ENCODE data around the gene DYRK1A.

GRCh38 chr21:37324558-37324957 is 42.0 kb upstream of the DYRK1A start:
- no peak for TF ChIP-seq ZIC2 (tag by site-specific recombination; IDR thresholded peaks at IDR 0.05)
- TF ChIP-seq ZNF404 (tag by site-specific recombination; IDR thresholded peaks at IDR 0.05): no peak
- TF ChIP-seq, protein P1, sequence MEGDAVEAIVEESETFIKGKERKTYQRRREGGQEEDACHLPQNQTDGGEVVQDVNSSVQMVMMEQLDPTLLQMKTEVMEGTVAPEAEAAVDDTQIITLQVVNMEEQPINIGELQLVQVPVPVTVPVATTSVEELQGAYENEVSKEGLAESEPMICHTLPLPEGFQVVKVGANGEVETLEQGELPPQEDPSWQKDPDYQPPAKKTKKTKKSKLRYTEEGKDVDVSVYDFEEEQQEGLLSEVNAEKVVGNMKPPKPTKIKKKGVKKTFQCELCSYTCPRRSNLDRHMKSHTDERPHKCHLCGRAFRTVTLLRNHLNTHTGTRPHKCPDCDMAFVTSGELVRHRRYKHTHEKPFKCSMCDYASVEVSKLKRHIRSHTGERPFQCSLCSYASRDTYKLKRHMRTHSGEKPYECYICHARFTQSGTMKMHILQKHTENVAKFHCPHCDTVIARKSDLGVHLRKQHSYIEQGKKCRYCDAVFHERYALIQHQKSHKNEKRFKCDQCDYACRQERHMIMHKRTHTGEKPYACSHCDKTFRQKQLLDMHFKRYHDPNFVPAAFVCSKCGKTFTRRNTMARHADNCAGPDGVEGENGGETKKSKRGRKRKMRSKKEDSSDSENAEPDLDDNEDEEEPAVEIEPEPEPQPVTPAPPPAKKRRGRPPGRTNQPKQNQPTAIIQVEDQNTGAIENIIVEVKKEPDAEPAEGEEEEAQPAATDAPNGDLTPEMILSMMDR (tag by site-specific recombination; IDR thresholded peaks at IDR 0.05): no peak
- no peak for TF ChIP-seq ZNF548 (tag by site-specific recombination; IDR thresholded peaks at IDR 0.05)
- no peak for TF ChIP-seq ZNF24 (tag by site-specific recombination; IDR thresholded peaks at IDR 0.05)
- no peak for TF ChIP-seq ZNF121 (tag by site-specific recombination; IDR thresholded peaks at IDR 0.05)
- no peak for TF ChIP-seq BCL6B (tag by site-specific recombination; IDR thresholded peaks at IDR 0.05)
- TF ChIP-seq ZBTB49 (tag by site-specific recombination; IDR thresholded peaks at IDR 0.05; ENCODE audit: low read depth): no peak
- TF ChIP-seq, protein P2, sequence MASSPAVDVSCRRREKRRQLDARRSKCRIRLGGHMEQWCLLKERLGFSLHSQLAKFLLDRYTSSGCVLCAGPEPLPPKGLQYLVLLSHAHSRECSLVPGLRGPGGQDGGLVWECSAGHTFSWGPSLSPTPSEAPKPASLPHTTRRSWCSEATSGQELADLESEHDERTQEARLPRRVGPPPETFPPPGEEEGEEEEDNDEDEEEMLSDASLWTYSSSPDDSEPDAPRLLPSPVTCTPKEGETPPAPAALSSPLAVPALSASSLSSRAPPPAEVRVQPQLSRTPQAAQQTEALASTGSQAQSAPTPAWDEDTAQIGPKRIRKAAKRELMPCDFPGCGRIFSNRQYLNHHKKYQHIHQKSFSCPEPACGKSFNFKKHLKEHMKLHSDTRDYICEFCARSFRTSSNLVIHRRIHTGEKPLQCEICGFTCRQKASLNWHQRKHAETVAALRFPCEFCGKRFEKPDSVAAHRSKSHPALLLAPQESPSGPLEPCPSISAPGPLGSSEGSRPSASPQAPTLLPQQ (tag by site-specific recombination; IDR thresholded peaks at IDR 0.05): no peak
- no peak for TF ChIP-seq ZNF324 (tag by site-specific recombination; IDR thresholded peaks at IDR 0.05)
- TF ChIP-seq ZNF747 (tag by site-specific recombination; IDR thresholded peaks at IDR 0.05): no peak
- TF ChIP-seq, protein P3, sequence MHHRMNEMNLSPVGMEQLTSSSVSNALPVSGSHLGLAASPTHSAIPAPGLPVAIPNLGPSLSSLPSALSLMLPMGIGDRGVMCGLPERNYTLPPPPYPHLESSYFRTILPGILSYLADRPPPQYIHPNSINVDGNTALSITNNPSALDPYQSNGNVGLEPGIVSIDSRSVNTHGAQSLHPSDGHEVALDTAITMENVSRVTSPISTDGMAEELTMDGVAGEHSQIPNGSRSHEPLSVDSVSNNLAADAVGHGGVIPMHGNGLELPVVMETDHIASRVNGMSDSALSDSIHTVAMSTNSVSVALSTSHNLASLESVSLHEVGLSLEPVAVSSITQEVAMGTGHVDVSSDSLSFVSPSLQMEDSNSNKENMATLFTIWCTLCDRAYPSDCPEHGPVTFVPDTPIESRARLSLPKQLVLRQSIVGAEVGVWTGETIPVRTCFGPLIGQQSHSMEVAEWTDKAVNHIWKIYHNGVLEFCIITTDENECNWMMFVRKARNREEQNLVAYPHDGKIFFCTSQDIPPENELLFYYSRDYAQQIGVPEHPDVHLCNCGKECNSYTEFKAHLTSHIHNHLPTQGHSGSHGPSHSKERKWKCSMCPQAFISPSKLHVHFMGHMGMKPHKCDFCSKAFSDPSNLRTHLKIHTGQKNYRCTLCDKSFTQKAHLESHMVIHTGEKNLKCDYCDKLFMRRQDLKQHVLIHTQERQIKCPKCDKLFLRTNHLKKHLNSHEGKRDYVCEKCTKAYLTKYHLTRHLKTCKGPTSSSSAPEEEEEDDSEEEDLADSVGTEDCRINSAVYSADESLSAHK (tag by site-specific recombination; IDR thresholded peaks at IDR 0.05): no peak

Data from HEK293 (cell line).